Stimulated activated CD4-positive, alpha-beta T cell treated with anti-CD3 and anti-CD28 coated beads, Interleukin-4, amount 100 ng/mL, for 1 hour (primary cell): ENCODE data around the gene C22orf42.
"Not testable (repeated sequence)": the region's sequence is repeated elsewhere in the genome, so short reads cannot be mapped to it uniquely, and the experiment has no call there.

Experiments used
- DNase-seq: peaks from one replicate; pipeline ENCODE4 v3.0.0-alpha.2; 2020

C22orf42 gene

GRCh38 chr22:32183625-32184024 lies 24.5 kb upstream of the C22orf42 start:
- DNase-seq = no peak

GRCh38 chr22:32181043-32181442 lies 21.9 kb upstream of the C22orf42 start:
- DNase-seq = no peak

- DNase-seq = no peak
Measured at GRCh38 chr22:32177221-32177765, 18.2 kb upstream of the C22orf42 start.

GRCh38 chr22:32175683-32176644 lies 16.9 kb upstream of the C22orf42 start:
- peak; percentile 4 for DNase-seq

GRCh38 chr22:32175115-32175514 lies 16.0 kb upstream of the C22orf42 start:
- DNase-seq = no peak

- DNase-seq = no peak
Measured at GRCh38 chr22:32165681-32166080, 6.6 kb upstream of the C22orf42 start.

GRCh38 chr22:32164075-32164860 lies 5.2 kb upstream of the C22orf42 start:
- no peak for DNase-seq

GRCh38 chr22:32160411-32160810 lies 1.3 kb upstream of the C22orf42 start:
- not testable (repeated sequence) for DNase-seq

- not testable (repeated sequence) for DNase-seq
Measured at GRCh38 chr22:32157632-32158031, 1.5 kb downstream of the C22orf42 start.

- not testable (repeated sequence) for DNase-seq
Measured at GRCh38 chr22:32154727-32155126, 4.4 kb downstream of the C22orf42 start.

- DNase-seq = not testable (repeated sequence)
Measured at GRCh38 chr22:32151641-32152040, 7.5 kb downstream of the C22orf42 start.

- not testable (repeated sequence) for DNase-seq
Measured at GRCh38 chr22:32150647-32151046, 8.5 kb downstream of the C22orf42 start.

GRCh38 chr22:32148372-32148771 lies 10.7 kb downstream of the C22orf42 start:
- DNase-seq = not testable (repeated sequence)

GRCh38 chr22:32147128-32147527 lies 12.0 kb downstream of the C22orf42 start:
- DNase-seq = not testable (repeated sequence)

- no peak for DNase-seq
Measured at GRCh38 chr22:32144496-32145274, 14.4 kb downstream of the C22orf42 start.

GRCh38 chr22:32142600-32142999 lies 16.5 kb downstream of the C22orf42 start:
- DNase-seq = no peak

- DNase-seq = not testable (repeated sequence)
Measured at GRCh38 chr22:32140688-32141087, 18.4 kb downstream of the C22orf42 start.

GRCh38 chr22:32138576-32138975 lies 20.5 kb downstream of the C22orf42 start:
- DNase-seq = not testable (repeated sequence)

GRCh38 chr22:32137731-32138324 lies 21.3 kb downstream of the C22orf42 start:
- DNase-seq = peak; percentile 33

GRCh38 chr22:32136881-32137280 lies 22.2 kb downstream of the C22orf42 start:
- DNase-seq = not testable (repeated sequence)

- DNase-seq = not testable (repeated sequence)
Measured at GRCh38 chr22:32135958-32136357, 23.1 kb downstream of the C22orf42 start.

GRCh38 chr22:32134796-32135195 lies 24.3 kb downstream of the C22orf42 start:
- DNase-seq = not testable (repeated sequence)
